Gastroesophageal sphincter (tissue), 3 donors: ENCODE measurements around the gene LRRC47.

Experiments
- CTCF ChIP-seq, 4 experiments: fragments of 200-600 bp in 2 of 4; fragments of 450-650 bp in 2 of 4; sonication (generic) in 1 of 4; IDR thresholded peaks; one replicate each; pipeline ENCODE4 v1.5.1; 2017 to 2019; ENCODE audit warnings: antibody characterized with exemption in 4 of 4, mild to moderate bottlenecking in 2 of 4, moderate library complexity in 2 of 4
- POLR2A ChIP-seq, 2 donors: fragments of 450-650 bp; IDR thresholded peaks; one replicate each; pipeline ENCODE4 v1.6.1; 2017; ENCODE audit warnings: antibody characterized with exemption in 2 of 2, mild to moderate bottlenecking in 2 of 2, moderate library complexity in 1 of 2
- POLR2AphosphoS5 ChIP-seq: sonication (generic); formaldehyde crosslinking; IDR thresholded peaks from one replicate; pipeline ENCODE4 v1.6.1; 2017; ENCODE audit warnings: antibody characterized with exemption

GRCh38 chr1:3773572-3774275 lies 22.6 kb downstream of the LRRC47 start:
- no peak for TF ChIP-seq POLR2AphosphoS5
- no peak for TF ChIP-seq POLR2A (IDR thresholded peaks at IDR 0.05)
- no peak for TF ChIP-seq CTCF (IDR thresholded peaks at IDR 0.05)
